Heart right ventricle (tissue), 16 donors: ENCODE data around the gene PDIA5. TPM values are rescaled to one million over a fixed set of nuclear protein-coding genes. Genes with fewer than 3 reads are reported as not detected.
"Not testable (repeated sequence)": the region's sequence is repeated elsewhere in the genome, so short reads cannot be mapped to it uniquely, and the experiment has no call there.

Experiments
- ATAC-seq, 8 donors: fragments of 200-7000 bp; cut with Tn5 transposase; one replicate each; pipeline ENCODE4 v1.9.1; 2020; ENCODE audit warnings: mild to moderate bottlenecking in 8 of 8, moderate library complexity in 8 of 8, moderate number of reproducible peaks in 1 of 8
- DNase-seq, 2 donors: peaks; one replicate each; pipeline ENCODE4 v3.0.0-alpha.2; 2020
- H3K27ac ChIP-seq, 10 donors: fragments of 200-600 bp; sonication (generic) in 2 of 10; one replicate each; pipeline versions ENCODE4 v1.5.0 to v1.8.0; 2020 to 2022; ENCODE audit warnings: mild to moderate bottlenecking in 3 of 10
- H3K27me3 ChIP-seq, 7 donors: fragments of 200-600 bp; one replicate each; pipeline ENCODE4 v1.8.0; 2021 to 2022; ENCODE audit warnings: mild to moderate bottlenecking in 2 of 7
- H3K36me3 ChIP-seq, 9 donors: fragments of 200-600 bp; sonication (generic) in 1 of 9; one replicate each; pipeline versions ENCODE4 v1.5.0 to v1.8.0; 2020 to 2022; ENCODE audit warnings: mild to moderate bottlenecking in 2 of 9
- H3K4me1 ChIP-seq, 9 donors: fragments of 200-600 bp; sonication (generic) in 1 of 9; one replicate each; pipeline versions ENCODE4 v1.5.0 to v1.8.0; 2020 to 2022; ENCODE audit warnings: mild to moderate bottlenecking in 4 of 9
- H3K4me3 ChIP-seq, 10 donors: fragments of 200-600 bp; sonication (generic) in 2 of 10; one replicate each; pipeline versions ENCODE4 v1.5.0 to v1.8.0; 2020 to 2022; ENCODE audit warnings: mild to moderate bottlenecking in 7 of 10, moderate library complexity in 2 of 10
- H3K9me3 ChIP-seq, 11 donors: fragments of 200-600 bp in 10 of 11; sonication (generic) in 2 of 11; one replicate each; pipeline versions ENCODE4 v1.5.0 to v1.8.0; 2013 to 2022; ENCODE audit warnings: mild to moderate bottlenecking in 2 of 11, control low read depth in 1 of 11, moderate library complexity in 1 of 11
- CTCF ChIP-seq, 9 donors: fragments of 200-600 bp; sonication (generic) in 2 of 9; IDR thresholded peaks; one replicate each; pipeline versions ENCODE4 v1.5.0 to v1.8.0; 2021 to 2022; ENCODE audit warnings: antibody characterized with exemption in 9 of 9, mild to moderate bottlenecking in 5 of 9, moderate library complexity in 1 of 9
- WGBS, 2 donors: extraction: QIAGEN DNeasy Blood & Tissue Kit; methylation state at CpG; one replicate each; pipeline ENCODE4 v1.1.7; 2013; ENCODE audit warnings: inconsistent platforms in 1 of 2; 5-methylcytosine and 5-hydroxymethylcytosine counted together
- intact Hi-C, 10 donors: fragments of 100-400 bp; cut with DNase I; formaldehyde crosslinking; loops; one replicate each; pipeline versions ENCODE4 v1.11.1 to v1.14.2; 2022
- polyA plus RNA-seq, 2 donors: library from polyadenylated mRNA; stranded (reverse); fragments of 200-250 nt; gene quantifications; one replicate each; pipeline ENCODE4 v1.2.3, GENCODE V29; 2013
- total RNA-seq, 10 donors: library from RNA; stranded (reverse); fragmentation: NEBNext Ultra II Directional in 3 of 10; extraction: Animal tissue kit (Norgen Biotek cat#: 25700) in 3 of 10; gene quantifications; one replicate each; pipeline versions ENCODE4 v1.2.1 to v1.2.4, GENCODE V29; 2021 to 2023
- donor health status: Arrhythmogenic right ventricular cardiomyopathy.
- donor health status: ischemic (EF 13 %, LVEDD 7.1; RV severe dilation, severe dysfunction).
- donor health status: healthy with polysubstance abuse.
- donor health status: DM: no; HTN: yes; CAD: no.
- donor health status: DM: no; HTN: no; CAD: no.
- donor health status: ischemic (EF 25% LVEDD 6.9; RV normal size, moderate dysfunction).
- donor health status: ischemic (EF 25% LVEDD 5.7; RV mildly dilated, moderate dysfunction).
- donor health status: healthy.
- donor health status: DM: yes; HTN: yes; CAD: no.
- donor health status: Ischemic cardiomyopathy.
- donor health status: ischemic (EF 35%, LVEDD 5.7; RV mildly dilated, moderate dysfunction).
- donor health status: nonischemic (EF 11% LVEDD 7.7; RV severe dilation, severe dysfunction).
- donor health status: DM: yes; HTN: yes; CAD: no.
- donor health status: PGD.
- donor health status: ischemic (EF 29% LVEDD 5.4; RV normal size, mild dysfunction).
- donor health status: nonischemic (EF 23%, LVEDD 6.1; RV moderate dilation, normal function).

The PDIA5 gene
- total and polyA plus RNA-seq, 12 donors, result 4.2 to 14.6 (median 6.3) TPM

DNA sequence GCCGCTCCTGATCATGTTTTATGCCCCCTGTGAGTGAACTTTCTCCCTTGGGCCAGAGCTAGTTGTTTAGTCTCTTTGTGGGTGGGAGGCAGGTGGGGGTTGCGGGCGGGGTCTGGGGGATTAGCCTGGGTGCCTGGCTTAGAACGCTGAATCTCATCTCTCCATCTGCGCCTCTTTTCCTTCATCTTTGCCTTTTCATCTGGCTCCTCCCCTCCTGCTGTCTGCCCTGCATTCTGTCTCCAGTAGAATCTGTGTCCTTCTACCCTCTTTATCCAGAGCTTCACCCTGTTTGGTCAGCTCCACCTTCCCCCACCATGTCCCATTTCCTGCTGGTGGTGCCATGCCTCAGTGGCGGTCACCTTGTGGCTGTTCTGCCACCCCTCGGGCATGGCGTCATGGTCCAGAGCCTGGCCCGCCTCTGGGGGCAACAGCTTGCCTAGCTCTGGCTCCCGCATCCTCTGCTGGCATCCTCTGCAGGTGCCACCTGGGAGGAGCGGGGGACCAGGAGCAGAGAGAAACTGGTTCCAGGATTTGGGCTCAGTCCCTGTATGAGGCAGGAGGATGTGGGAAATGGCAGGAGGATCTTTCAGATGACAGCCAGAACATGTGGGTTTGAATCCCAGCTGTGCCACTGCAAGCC, 44.3 kb downstream of the PDIA5 start:
- TF ChIP-seq CTCF (IDR thresholded peaks at IDR 0.05), result no peak
- Histone ChIP-seq H3K4me1 (peaks cover 0 to 20% (median 11%) of the 10 kb centered on the region in 9 donors), H3K27me3 (no peaks in the 10 kb centered on the region), H3K9me3 (no peaks in the 10 kb centered on the region), H3K36me3 (peaks cover 0 to 93% (median 16%) of the 10 kb centered on the region in 9 donors), H3K27ac (no peak overlapping the region), H3K4me3 (no peak overlapping the region)
- intact Hi-C loops, result no loop called here
- ATAC-seq, result no peak
- DNase-seq, result no peak
- WGBS, 2 donors, result 94 to 95% methylated on average over 11 of the region's 11 CpGs

GRCh38 chr3:123111640-123112039, 44.8 kb downstream of the PDIA5 start:
- Histone ChIP-seq H3K4me3 (no peak overlapping the region), H3K4me1 (peaks cover 0 to 20% (median 11%) of the 10 kb centered on the region in 9 donors), H3K27ac (no peak overlapping the region), H3K27me3 (no peaks in the 10 kb centered on the region), H3K9me3 (no peaks in the 10 kb centered on the region), H3K36me3 (peaks cover 0 to 93% (median 12%) of the 10 kb centered on the region in 9 donors)
- no peak for TF ChIP-seq CTCF (IDR thresholded peaks at IDR 0.05)
- no peak for ATAC-seq
- intact Hi-C loops, result no loop called here
- 96 to 97% methylated on average over 6 of the region's 6 CpGs for WGBS, 2 donors
- no peak for DNase-seq

DNA sequence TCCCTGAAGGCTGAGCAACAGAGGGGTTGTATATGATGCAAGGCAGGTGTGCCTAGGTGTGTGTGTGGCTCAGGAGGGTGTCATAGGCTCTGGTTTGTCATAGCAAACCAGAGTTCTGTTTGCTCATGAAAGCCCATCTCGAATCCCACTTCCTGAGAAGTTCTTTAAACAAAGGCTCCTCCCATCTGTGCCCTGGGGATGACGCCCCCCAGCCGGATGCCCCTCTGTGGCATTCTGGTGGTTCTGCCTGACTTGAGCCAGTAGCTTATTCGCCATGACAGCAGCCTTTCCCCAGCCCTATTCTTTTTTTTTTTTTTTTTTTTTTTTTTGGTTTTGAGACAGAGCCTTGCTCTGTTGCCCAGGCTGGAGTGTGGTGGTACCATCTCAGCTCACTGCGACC, 45.4 kb downstream of the PDIA5 start:
- intact Hi-C loops, result no loop called here
- H3K9me3 ChIP-seq, result no peaks in the 10 kb centered on the region
- no peaks in the 10 kb centered on the region for H3K27me3 ChIP-seq
- no peak overlapping the region for H3K27ac ChIP-seq
- DNase-seq (no peak), ATAC-seq (no peak)
- H3K4me3 ChIP-seq, result no peak overlapping the region
- TF ChIP-seq CTCF (IDR thresholded peaks at IDR 0.05), result no peak
- 88 to 90% methylated on average over 5 of the region's 5 CpGs for WGBS, 2 donors
- peaks cover 0 to 91% (median 9%) of the 10 kb centered on the region in 9 donors for H3K36me3 ChIP-seq
- H3K4me1 ChIP-seq, result peaks cover 0 to 20% (median 11%) of the 10 kb centered on the region in 9 donors

DNA sequence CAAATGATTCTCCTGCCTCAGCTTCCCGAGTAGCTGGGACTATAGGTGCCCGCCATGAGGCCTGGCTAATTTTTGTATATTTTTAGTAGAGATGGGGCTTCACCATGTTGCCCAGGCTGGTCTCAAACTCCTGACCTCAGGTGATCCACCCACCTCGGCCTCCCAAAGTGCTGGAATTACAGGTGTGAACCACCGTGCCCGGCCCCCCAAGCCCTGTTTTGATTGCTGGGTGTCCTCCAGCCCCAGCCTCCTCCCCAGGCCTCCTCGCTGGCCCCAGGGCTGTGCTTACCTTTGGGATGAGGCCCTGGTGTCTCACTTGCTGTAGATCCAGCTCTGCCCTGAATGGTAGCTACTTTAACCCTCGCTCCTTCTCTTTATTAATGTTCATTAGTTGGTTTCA, 45.8 kb downstream of the PDIA5 start:
- H3K4me3 ChIP-seq, H3K27ac ChIP-seq, H3K27me3 ChIP-seq, intact Hi-C loops, H3K9me3 ChIP-seq, DNase-seq, ATAC-seq: not testable (repeated sequence)
- Histone ChIP-seq H3K4me1 (peaks cover 0 to 20% (median 11%) of the 10 kb centered on the region in 9 donors), H3K36me3 (peaks cover 0 to 91% (median 5%) of the 10 kb centered on the region in 9 donors)
- WGBS, 2 donors, result 94 to 99% methylated on average over 7 of the region's 7 CpGs

- ATAC-seq, result peak in 7 of 8 donors; percentile 23 to 77 (median 60)
Measured at GRCh38 chr3:123113889-123114450, 47.1 kb downstream of the PDIA5 start.

More at GRCh38 chr3:123113889-123114450, 47.1 kb downstream of the PDIA5 start:
- no peaks in the 10 kb centered on the region for H3K9me3 ChIP-seq
- H3K27me3 ChIP-seq, result no peaks in the 10 kb centered on the region
- peaks cover 0 to 90% (median 0%) of the 10 kb centered on the region in 9 donors for H3K36me3 ChIP-seq
- WGBS, 2 donors, result 61 to 66% methylated on average over 5 of the region's 5 CpGs
- H3K4me3 ChIP-seq, result no peak overlapping the region
- H3K27ac ChIP-seq, result peak overlapping the region in 2 of 10 donors; percentile 12 to 46
- no peak for DNase-seq
- H3K4me1 ChIP-seq, result peaks cover 0 to 20% (median 11%) of the 10 kb centered on the region in 9 donors
- TF ChIP-seq CTCF (IDR thresholded peaks at IDR 0.05), result no peak
- intact Hi-C loops, result no loop called here
